RWPE1 (cell line): ENCODE results near the gene PSME3IP1.

ENCODE experiments used
- CTCF ChIA-PET: fragments of 350-600 bp; sonication (Branson Sonifier 250); formaldehyde crosslinking; extraction: SDS; loops from one replicate; lab custom pipeline; 2021; lab: Yijun Ruan, JAX
- POLR2A ChIA-PET: fragments of 400-600 bp; formaldehyde crosslinking; extraction: SDS; loops from one replicate; lab custom pipeline; 2020; ENCODE audit warnings: antibody characterized with exemption; ENCODE audit not compliant: low non-redundant PET; lab: Yijun Ruan, JAX
- DNase-seq: peaks from one replicate; pipeline ENCODE4 v3.0.0; 2012; ENCODE audit warnings: low spot score
- H3K27ac ChIP-seq: fragments of 450-650 bp; 2 replicates; pipeline ENCODE4 v1.5.1; 2017
- TF ChIP-seq, protein P1 (sequence below): fragments of 450-650 bp; conservative IDR thresholded peaks from 2 replicates; pipeline ENCODE4 v1.5.1; 2017; ENCODE audit warnings: low read depth, mild to moderate bottlenecking

PSME3IP1 gene

GRCh38 chr16:57108432-57108831, 77.4 kb downstream of the PSME3IP1 start:
- CTCF ChIA-PET, result no interaction called here
- TF ChIP-seq, protein P1, sequence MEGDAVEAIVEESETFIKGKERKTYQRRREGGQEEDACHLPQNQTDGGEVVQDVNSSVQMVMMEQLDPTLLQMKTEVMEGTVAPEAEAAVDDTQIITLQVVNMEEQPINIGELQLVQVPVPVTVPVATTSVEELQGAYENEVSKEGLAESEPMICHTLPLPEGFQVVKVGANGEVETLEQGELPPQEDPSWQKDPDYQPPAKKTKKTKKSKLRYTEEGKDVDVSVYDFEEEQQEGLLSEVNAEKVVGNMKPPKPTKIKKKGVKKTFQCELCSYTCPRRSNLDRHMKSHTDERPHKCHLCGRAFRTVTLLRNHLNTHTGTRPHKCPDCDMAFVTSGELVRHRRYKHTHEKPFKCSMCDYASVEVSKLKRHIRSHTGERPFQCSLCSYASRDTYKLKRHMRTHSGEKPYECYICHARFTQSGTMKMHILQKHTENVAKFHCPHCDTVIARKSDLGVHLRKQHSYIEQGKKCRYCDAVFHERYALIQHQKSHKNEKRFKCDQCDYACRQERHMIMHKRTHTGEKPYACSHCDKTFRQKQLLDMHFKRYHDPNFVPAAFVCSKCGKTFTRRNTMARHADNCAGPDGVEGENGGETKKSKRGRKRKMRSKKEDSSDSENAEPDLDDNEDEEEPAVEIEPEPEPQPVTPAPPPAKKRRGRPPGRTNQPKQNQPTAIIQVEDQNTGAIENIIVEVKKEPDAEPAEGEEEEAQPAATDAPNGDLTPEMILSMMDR, result no peak
- H3K27ac ChIP-seq, result no peak overlapping the region
- DNase-seq, result no peak
- POLR2A ChIA-PET, result no interaction called here

DNA sequence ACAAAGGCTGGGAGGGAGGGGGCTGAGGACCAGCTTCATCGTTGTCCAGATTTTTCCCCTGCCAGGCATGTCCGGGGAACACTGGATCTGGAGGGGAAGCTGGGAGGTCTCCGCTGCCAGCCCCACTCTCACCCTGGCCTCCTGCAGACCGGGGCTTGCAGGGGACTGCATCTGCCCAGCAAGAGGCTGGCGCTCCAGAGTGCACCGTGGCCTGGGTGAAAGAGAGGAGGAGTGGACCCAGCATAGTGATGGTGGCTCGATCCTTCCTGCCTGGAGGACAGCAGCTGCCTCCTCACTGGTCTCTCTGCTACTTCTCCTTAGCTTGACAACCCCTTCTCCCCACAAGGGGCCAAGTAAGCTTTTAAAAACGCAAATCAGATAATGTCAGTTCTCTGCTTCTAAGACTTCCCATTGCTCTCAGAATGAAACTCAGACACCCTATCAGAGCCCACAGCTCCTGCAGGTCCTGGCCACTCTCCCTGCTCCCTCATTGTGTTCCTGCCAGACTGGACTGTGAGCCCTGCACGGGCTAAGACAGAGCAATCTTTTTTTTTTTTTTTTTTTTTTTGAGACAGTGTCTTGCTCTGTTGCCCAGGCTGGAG, 78.4 kb downstream of the PSME3IP1 start:
- ChIA-PET POLR2A (no interaction called here), CTCF (interaction anchor here (0.6 to 1.1 kb wide), 3 partner anchors 14 to 493 kb away, joined by 3 to 6 read pairs (median 4); no protein-coding TSS in a partner anchor)
- TF ChIP-seq, protein P1, result no peak
- DNase-seq, result no peak
- H3K27ac ChIP-seq, result peak overlapping the region; percentile 14; the same call in 1 of the 2 replicates

DNA sequence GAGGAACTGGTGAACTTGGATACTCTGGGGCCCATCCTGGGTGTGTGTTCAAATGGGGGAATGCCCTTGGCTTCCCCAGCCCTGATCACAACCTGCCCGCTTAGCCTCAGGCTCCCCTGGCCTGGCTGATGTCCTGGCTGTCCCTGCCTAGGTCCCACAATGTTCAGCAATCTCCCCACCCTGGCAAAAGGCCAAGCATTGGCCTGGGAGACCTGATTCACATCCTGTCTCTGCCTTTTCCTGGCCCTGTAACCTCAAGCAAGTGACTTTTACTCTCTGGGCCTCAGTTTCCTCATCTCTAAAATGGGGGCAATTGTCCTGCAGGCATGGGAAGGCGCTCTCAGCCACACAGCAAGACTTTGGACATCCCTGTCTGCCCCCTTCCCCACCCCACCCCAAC, 79.1 kb downstream of the PSME3IP1 start:
- POLR2A ChIA-PET, result no interaction called here
- DNase-seq, result no peak
- TF ChIP-seq, protein P1, result no peak
- peak overlapping the region; percentile 14 for H3K27ac ChIP-seq
- CTCF ChIA-PET, result interaction anchor here (0.6 to 1.1 kb wide), 2 partner anchors 13 to 493 kb away, joined by 3 to 4 read pairs; no protein-coding TSS in a partner anchor

DNA sequence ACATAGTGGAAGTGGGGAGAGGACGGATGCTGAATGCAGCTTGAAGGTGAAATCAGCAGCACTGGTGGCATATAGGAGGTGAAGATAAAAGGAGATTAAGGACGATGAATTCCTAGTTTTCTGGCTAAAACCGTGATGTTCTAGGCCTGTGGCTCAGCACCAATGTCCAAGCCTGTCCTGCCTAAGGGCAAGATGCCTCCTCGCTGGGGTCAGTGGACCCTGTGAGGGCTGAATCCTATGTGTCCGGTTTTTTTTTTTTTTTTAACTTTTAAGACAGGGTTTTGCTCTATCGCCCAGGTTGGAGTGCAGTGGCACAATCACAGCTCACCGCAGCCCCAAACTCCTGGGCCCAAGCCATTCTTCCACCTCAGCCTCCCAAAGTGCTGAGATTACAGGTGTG, 80.7 kb downstream of the PSME3IP1 start:
- H3K27ac ChIP-seq, result peak overlapping the region; percentile 64
- DNase-seq, result no peak
- TF ChIP-seq, protein P1, result no peak
- POLR2A ChIA-PET, result interaction anchor here (0.6 kb wide), 1 partner anchor 15 kb away, joined by 8 read pairs; no protein-coding TSS in a partner anchor
- CTCF ChIA-PET, result interaction anchor here (0.6 to 1.3 kb wide), 6 partner anchors 8 to 996 kb away, joined by 3 to 4 read pairs (median 3); no protein-coding TSS in a partner anchor

GRCh38 chr16:57104706-57105105, 81.1 kb downstream of the PSME3IP1 start:
- DNase-seq, result no peak
- ChIA-PET POLR2A (no interaction called here), CTCF (interaction anchor here (0.6 to 1.3 kb wide), 7 partner anchors 9 to 996 kb away, joined by 3 to 4 read pairs (median 3); no protein-coding TSS in a partner anchor)
- TF ChIP-seq, protein P1, result no peak
- H3K27ac ChIP-seq, result peak overlapping the region; percentile 64

GRCh38 chr16:57102888-57103851, 82.7 kb downstream of the PSME3IP1 start:
- ChIA-PET POLR2A (no interaction called here), CTCF (interaction anchor here (0.8 to 1.7 kb wide), 3 partner anchors 10 to 401 kb away, joined by 3 to 11 read pairs (median 3); partner anchors contain the start of gene CPNE2)
- DNase-seq, result no peak
- TF ChIP-seq, protein P1, result no peak
- peak overlapping the region; percentile 64 for H3K27ac ChIP-seq
